ENCODE data around the gene SACM1L. TPM values are rescaled to one million over a fixed set of nuclear protein-coding genes. Genes with fewer than 3 reads are reported as not detected.

The SACM1L gene
- total and polyA plus RNA-seq, 2 of the 8 experiments (the other 6 are each of a cell fraction or from before 2014, with no cell fraction given) = 20.1 to 61.0 TPM

DNA sequence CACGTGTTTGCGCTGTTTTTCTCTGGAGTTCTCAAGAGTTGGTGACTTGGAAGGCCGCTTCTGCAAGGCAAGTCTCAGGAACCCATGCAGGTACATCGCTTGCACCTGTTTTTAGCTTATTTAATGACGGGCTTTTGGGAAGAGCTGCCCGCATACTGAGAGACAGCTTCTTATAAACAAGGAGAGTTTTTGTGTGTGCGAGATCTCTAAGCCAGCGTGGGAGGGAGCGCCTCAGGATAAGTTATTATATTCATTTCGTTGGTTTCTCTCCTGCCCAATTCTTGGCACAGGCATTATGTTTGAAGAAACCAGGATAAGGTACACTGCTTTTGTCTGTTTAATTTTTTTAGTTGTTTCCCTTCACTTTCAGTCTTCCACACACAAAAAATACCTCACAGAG lies 11.4 kb upstream of the SACM1L start:
- Histone ChIP-seq H4K8ac (ENCODE audit: extremely low read depth, insufficient read depth, low read length) (no peak overlapping the region), H3K9ac (replicated peaks in 1 of 4; ENCODE audit: extremely low read depth in 1 of 4, low read depth in 3 of 4, low read length in 3 of 4) (no peak overlapping the region), H4K91ac (replicated peaks; ENCODE audit: insufficient read length, low read length) (no peak overlapping the region), H2AK5ac (ENCODE audit: low read depth, low read length) (no peak overlapping the region), H3K4ac (replicated peaks; ENCODE audit: insufficient read length, low read depth, low read length) (no peak overlapping the region), H3K4me2 (ENCODE audit: insufficient read depth in 1 of 2, low read depth in 2 of 2, low read length in 2 of 2) (no peak overlapping the region), H2BK20ac (ENCODE audit: low read length) (no peak overlapping the region), H4K5ac (ENCODE audit: insufficient read length, low read depth, low read length) (no peak overlapping the region), H3K79me1 (ENCODE audit: low read depth, low read length) (no peaks in the 10 kb centered on the region), H3K36me3 (ENCODE audit: control insufficient read depth in 2 of 4, insufficient read depth in 4 of 4, low read length in 3 of 4) (peaks cover 0 to 13% (median under 1%) of the 10 kb centered on the region in 4 experiments; a peak in 2 of 8 replicates), H2BK12ac (ENCODE audit: low read depth, low read length) (no peak overlapping the region), H4K20me1 (replicated peaks in 1 of 2; ENCODE audit: control insufficient read depth in 1 of 2, insufficient read depth in 2 of 2, low read length in 2 of 2) (no peaks in the 10 kb centered on the region), H3K18ac (ENCODE audit: extremely low read depth, low read length) (no peak overlapping the region), H3K23ac (ENCODE audit: insufficient read length) (no peak overlapping the region), H2BK15ac (ENCODE audit: low read length) (no peak overlapping the region), H2BK5ac (ENCODE audit: low read depth, low read length) (no peak overlapping the region), H3K4me1 (replicated peaks in 1 of 4; ENCODE audit: control insufficient read depth in 3 of 4, insufficient read depth in 4 of 4, low read length in 3 of 4) (peaks cover 8 to 19% (median 10%) of the 10 kb centered on the region in 4 experiments), H2BK120ac (replicated peaks; ENCODE audit: low read depth, low read length) (no peak overlapping the region), H3K4me3 (ENCODE audit: extremely low read depth in 1 of 4, insufficient read depth in 2 of 4, low read depth in 3 of 4, low read length in 4 of 4) (no peak overlapping the region), H3K27me3 (replicated peaks in 1 of 4; ENCODE audit: control insufficient read depth in 3 of 4, extremely low read depth in 1 of 4, insufficient read depth in 3 of 4, low read length in 3 of 4) (no peaks in the 10 kb centered on the region), H3K14ac (ENCODE audit: insufficient read length) (no peak overlapping the region), H3K23me2 (ENCODE audit: low read depth, low read length) (no peaks in the 10 kb centered on the region), H3K56ac (replicated peaks; ENCODE audit: insufficient read length, low read depth, low read length) (no peak overlapping the region), H2AFZ (ENCODE audit: low read length) (no peak overlapping the region), H3K79me2 (ENCODE audit: control insufficient read depth in 1 of 2, insufficient read depth in 2 of 2, low read length in 2 of 2) (no peaks in the 10 kb centered on the region), H3K9me3 (ENCODE audit: insufficient read depth in 2 of 2, low read depth in 1 of 2, low read length in 1 of 2) (peaks cover 6 to 7% of the 10 kb centered on the region in 2 experiments; a peak in 2 of 4 replicates), H3K27ac (ENCODE audit: low read depth, low read length) (no peak overlapping the region)
- FAIRE-seq (no peak), DNase-seq (ENCODE audit: low read depth in 1 of 2, low spot score in 2 of 2) (no peak)
- POLR2A ChIA-PET (ENCODE audit: partially characterized antibody) = interaction anchor here (0.7 to 3.0 kb wide), 6 partner anchors 10 to 656 kb away, joined by 3 to 14 read pairs (median 4); partner anchors contain the start of gene SACM1L
- 89% methylated on average over 10 of the region's 10 CpGs; no CpG with 5 or more reads in 1 of the 2 experiments for WGBS, 2 experiments (ENCODE audit: extremely low coverage in 1 of 2, insufficient coverage in 1 of 2, insufficient read length in 1 of 2, insufficient replicate concordance in 2 of 2, low coverage in 1 of 2, low lambda C conversion rate in 2 of 2, missing lambda C conversion rate in 1 of 2)
- CTCF ChIA-PET (ENCODE audit: partially characterized antibody) = interaction anchor here (0.6 to 4.0 kb wide), 6 partner anchors 11 to 540 kb away, joined by 3 to 29 read pairs (median 4); no protein-coding TSS in a partner anchor
- TF ChIP-seq BACH1 (IDR thresholded peaks at IDR 0.05; ENCODE audit: low read length) (no peak), CHD2 (IDR thresholded peaks at IDR 0.05; ENCODE audit: low read length) (no peak), SP2 (IDR thresholded peaks at IDR 0.05; ENCODE audit: low read length) (no peak), RBBP5 (IDR thresholded peaks at IDR 0.05; ENCODE audit: borderline replicate concordance, low read depth, low read length) (no peak), MAFK (IDR thresholded peaks at IDR 0.05; ENCODE audit: low read depth, low read length) (no peak), RXRA (IDR thresholded peaks at IDR 0.05; ENCODE audit: insufficient read depth, low read depth, low read length) (no peak), CBX5 (IDR thresholded peaks at IDR 0.05; ENCODE audit: low read depth, low read length) (no peak), TBP (IDR thresholded peaks at IDR 0.05; ENCODE audit: low read depth, low read length) (no peak)

All from H1 (cell line).